RWPE2 (cell line): ENCODE results near the gene RHO.

Source experiments
- ATAC-seq: fragments of 200-7000 bp; cut with Tn5 transposase; 3 replicates; pipeline ENCODE4 v1.9.1; 2021; ENCODE audit warnings: low read depth
- DNase-seq: peaks from one replicate; pipeline ENCODE4 v3.0.0-alpha.2; 2020; ENCODE audit warnings: low spot score
- H3K27ac ChIP-seq: fragments of 450-650 bp; 2 replicates; pipeline ENCODE4 v1.5.1; 2017; ENCODE audit warnings: mild to moderate bottlenecking; ENCODE audit not compliant: poor library complexity, severe bottlenecking
- H3K27me3 ChIP-seq: fragments of 250-450 bp; sonication (Bioruptor Pico); 2 replicates; pipeline ENCODE4 v1.5.1; 2021; ENCODE audit warnings: mild to moderate bottlenecking, moderate library complexity; ENCODE audit not compliant: insufficient read depth, poor library complexity, severe bottlenecking
- H3K36me3 ChIP-seq: fragments of 250-450 bp; sonication (Bioruptor Pico); 2 replicates; pipeline ENCODE4 v1.5.1; 2020; ENCODE audit warnings: low read depth, mild to moderate bottlenecking, moderate library complexity
- H3K4me1 ChIP-seq: fragments of 250-450 bp; sonication (Bioruptor Pico); 2 replicates; pipeline ENCODE4 v1.5.1; 2021; ENCODE audit warnings: mild to moderate bottlenecking, moderate library complexity; ENCODE audit not compliant: insufficient read depth, poor library complexity, severe bottlenecking
- H3K4me3 ChIP-seq: fragments of 250-450 bp; sonication (Bioruptor Pico); 2 replicates; pipeline ENCODE4 v1.5.1; 2021; ENCODE audit warnings: mild to moderate bottlenecking, moderate library complexity; ENCODE audit not compliant: severe bottlenecking
- H3K9me3 ChIP-seq: fragments of 250-450 bp; sonication (Bioruptor Pico); 2 replicates; pipeline ENCODE4 v1.5.1; 2021; ENCODE audit warnings: mild to moderate bottlenecking, moderate library complexity; ENCODE audit not compliant: severe bottlenecking
- CTCF ChIP-seq: fragments of 450-650 bp; IDR thresholded peaks from one replicate; pipeline ENCODE4 v1.5.1; 2017; ENCODE audit warnings: mild to moderate bottlenecking, moderate library complexity; ENCODE audit not compliant: poor library complexity, severe bottlenecking

RHO gene

GRCh38 chr3:129556890-129557547, 28.6 kb downstream of the RHO start:
- H3K36me3 ChIP-seq, result no peaks in the 10 kb centered on the region
- TF ChIP-seq CTCF, result no peak
- DNase-seq (no peak), ATAC-seq (no peak)
- H3K4me3 ChIP-seq, result no peak overlapping the region
- no peak overlapping the region for H3K27ac ChIP-seq
- H3K27me3 ChIP-seq, result no peaks in the 10 kb centered on the region
- no peaks in the 10 kb centered on the region for H3K9me3 ChIP-seq
- no peaks in the 10 kb centered on the region for H3K4me1 ChIP-seq

GRCh38 chr3:129557548-129557894, 29.1 kb downstream of the RHO start:
- Histone ChIP-seq H3K36me3 (no peaks in the 10 kb centered on the region), H3K9me3 (no peaks in the 10 kb centered on the region), H3K4me1 (no peaks in the 10 kb centered on the region), H3K4me3 (no peak overlapping the region), H3K27me3 (no peaks in the 10 kb centered on the region), H3K27ac (no peak overlapping the region)
- ATAC-seq (no peak), DNase-seq (no peak)
- TF ChIP-seq CTCF, result no peak

- 0 out of 3 replicates have a peak, but pooled peaks have one; percentile 7 for ATAC-seq
- no peak for TF ChIP-seq CTCF
- H3K9me3 ChIP-seq, result no peaks in the 10 kb centered on the region
- H3K4me3 ChIP-seq, result no peak overlapping the region
- no peaks in the 10 kb centered on the region for H3K4me1 ChIP-seq
- no peaks in the 10 kb centered on the region for H3K36me3 ChIP-seq
- no peak for DNase-seq
- H3K27ac ChIP-seq, result no peak overlapping the region
- H3K27me3 ChIP-seq, result no peaks in the 10 kb centered on the region
Measured at GRCh38 chr3:129558081-129558771, 29.8 kb downstream of the RHO start.

- Histone ChIP-seq H3K27ac (no peak overlapping the region), H3K9me3 (no peaks in the 10 kb centered on the region), H3K4me3 (no peak overlapping the region), H3K27me3 (no peaks in the 10 kb centered on the region), H3K36me3 (no peaks in the 10 kb centered on the region), H3K4me1 (no peaks in the 10 kb centered on the region)
- DNase-seq, result no peak
- TF ChIP-seq CTCF, result no peak
- ATAC-seq, result no peak
Measured at GRCh38 chr3:129558772-129559564, 30.5 kb downstream of the RHO start.
